SU-DHL-6 (cell line): ENCODE data around the gene TRIM61.
"Not testable (repeated sequence)": the region's sequence is repeated elsewhere in the genome, so short reads cannot be mapped to it uniquely, and the experiment has no call there.

ENCODE experiments used
- H2AFZ ChIP-seq: fragments of 200-600 bp; sonication (generic); 2 replicates; pipeline ENCODE4 v1.6.1; 2014; ENCODE audit warnings: low read depth, mild to moderate bottlenecking, moderate library complexity, mixed read lengths, antibody characterized with exemption, low read length; ENCODE audit not compliant: severe bottlenecking
- H3F3A ChIP-seq: fragments of 200-600 bp; shearing (Covaris generic); 2 replicates; pipeline ENCODE4 v1.6.0; 2016; ENCODE audit warnings: antibody characterized with exemption, mild to moderate bottlenecking; ENCODE audit not compliant: insufficient read depth
- H3K27ac ChIP-seq: fragments of 200-600 bp; sonication (generic); 2 replicates; pipeline ENCODE4 v1.5.1; 2016; ENCODE audit warnings: low read depth, mild to moderate bottlenecking, low read length, moderate library complexity, mixed read lengths
- H3K27me3 ChIP-seq: fragments of 200-600 bp; sonication (generic), shearing (Covaris generic); 2 replicates; pipeline ENCODE4 v1.6.0; 2014; ENCODE audit warnings: mild to moderate bottlenecking, low read length
- H3K36me3 ChIP-seq: fragments of 200-600 bp; sonication (generic); 2 replicates; pipeline ENCODE4 v1.6.1; 2014; ENCODE audit warnings: mild to moderate bottlenecking, low read length, mixed read lengths
- H3K4me2 ChIP-seq: fragments of 300-600, 200-600 bp; shearing (Covaris generic), sonication (generic); 2 replicates; pipeline ENCODE4 v1.6.0; 2014; ENCODE audit warnings: low read length, low read depth, mild to moderate bottlenecking; ENCODE audit not compliant: poor library complexity, severe bottlenecking
- H3K4me3 ChIP-seq: fragments of 200-600 bp; sonication (generic); 2 replicates; pipeline ENCODE4 v1.5.1; 2014; ENCODE audit warnings: antibody characterized with exemption, low read length, mild to moderate bottlenecking, mixed read lengths; ENCODE audit not compliant: insufficient read depth, poor library complexity, severe bottlenecking
- H3K79me2 ChIP-seq: fragments of 200-600 bp; sonication (generic); 2 replicates; pipeline ENCODE4 v1.6.1; 2014; ENCODE audit warnings: mild to moderate bottlenecking, low read length, moderate library complexity; ENCODE audit not compliant: insufficient read depth
- H3K9ac ChIP-seq: fragments of 200-600 bp; sonication (generic); 2 replicates; pipeline ENCODE4 v1.7.0; 2014; ENCODE audit warnings: mild to moderate bottlenecking, low read length
- H3K9me2 ChIP-seq: fragments of 200-600 bp; sonication (generic); replicated peaks from 2 replicates; pipeline ENCODE4 v1.6.1; 2014; ENCODE audit warnings: low read length; ENCODE audit not compliant: insufficient read depth
- H3K9me3 ChIP-seq: fragments of 200-600 bp; sonication (generic); 2 replicates; pipeline ENCODE4 v1.6.1; 2014; ENCODE audit warnings: low read length, mixed read lengths; ENCODE audit not compliant: insufficient read depth
- H4K20me1 ChIP-seq: fragments of 200-600 bp; sonication (generic); 2 replicates; pipeline ENCODE4 v1.6.1; 2014; ENCODE audit warnings: low read depth, mild to moderate bottlenecking, antibody characterized with exemption, low read length, moderate library complexity, mixed read lengths
- CTCF ChIP-seq: fragments of 200-600 bp; sonication (generic); IDR thresholded peaks from one replicate; pipeline ENCODE4 v1.5.1; 2017; ENCODE audit warnings: antibody characterized with exemption, mild to moderate bottlenecking, low read length, moderate library complexity; ENCODE audit not compliant: insufficient read depth, poor library complexity, severe bottlenecking
- EZH2phosphoT487 ChIP-seq: fragments of 200-600 bp; sonication (generic), shearing (Covaris generic); conservative IDR thresholded peaks from 2 replicates; pipeline ENCODE4 v1.6.1; 2018; ENCODE audit warnings: mild to moderate bottlenecking, antibody characterized with exemption, low read length, moderate library complexity, mixed read lengths

TRIM61 gene

GRCh38 chr4:164931551-164932324 lies 45.7 kb downstream of the TRIM61 start:
- H3K27ac ChIP-seq = no peak overlapping the region
- no peak overlapping the region for H3K4me3 ChIP-seq
- no peaks in the 10 kb centered on the region for H3K9me3 ChIP-seq
- no peaks in the 10 kb centered on the region for H3K9me2 ChIP-seq
- no peak for TF ChIP-seq CTCF
- TF ChIP-seq EZH2phosphoT487 = no peak
- H3K36me3 ChIP-seq = no peaks in the 10 kb centered on the region
- no peak overlapping the region for H3K9ac ChIP-seq
- H3K79me2 ChIP-seq = no peaks in the 10 kb centered on the region
- no peaks in the 10 kb centered on the region for H3F3A ChIP-seq
- no peak overlapping the region for H3K4me2 ChIP-seq
- no peaks in the 10 kb centered on the region for H4K20me1 ChIP-seq
- H3K27me3 ChIP-seq = no peaks in the 10 kb centered on the region
- no peak overlapping the region for H2AFZ ChIP-seq

- no peaks in the 10 kb centered on the region for H3K79me2 ChIP-seq
- no peak overlapping the region for H2AFZ ChIP-seq
- H3K9me2 ChIP-seq = no peaks in the 10 kb centered on the region
- H3K9ac ChIP-seq = no peak overlapping the region
- no peak for TF ChIP-seq EZH2phosphoT487
- no peak for TF ChIP-seq CTCF
- H3K36me3 ChIP-seq = no peaks in the 10 kb centered on the region
- H4K20me1 ChIP-seq = no peaks in the 10 kb centered on the region
- H3K27me3 ChIP-seq = no peaks in the 10 kb centered on the region
- no peak overlapping the region for H3K27ac ChIP-seq
- H3K9me3 ChIP-seq = no peaks in the 10 kb centered on the region
- no peak overlapping the region for H3K4me3 ChIP-seq
- no peaks in the 10 kb centered on the region for H3F3A ChIP-seq
- no peak overlapping the region for H3K4me2 ChIP-seq
Measured at GRCh38 chr4:164930647-164931046, 46.8 kb downstream of the TRIM61 start.

GRCh38 chr4:164927101-164927500 lies 50.4 kb downstream of the TRIM61 start:
- H3K27me3 ChIP-seq, H3K4me3 ChIP-seq, H2AFZ ChIP-seq, H3K9me2 ChIP-seq, H3K4me2 ChIP-seq, H3K36me3 ChIP-seq, H3K79me2 ChIP-seq, H3K9ac ChIP-seq, H4K20me1 ChIP-seq, H3F3A ChIP-seq, H3K9me3 ChIP-seq, H3K27ac ChIP-seq: not testable (repeated sequence)

- no peaks in the 10 kb centered on the region for H3F3A ChIP-seq
- H3K4me3 ChIP-seq = no peak overlapping the region
- H3K9me2 ChIP-seq = no peaks in the 10 kb centered on the region
- no peaks in the 10 kb centered on the region for H3K9me3 ChIP-seq
- no peaks in the 10 kb centered on the region for H3K27me3 ChIP-seq
- no peaks in the 10 kb centered on the region for H3K36me3 ChIP-seq
- H3K27ac ChIP-seq = no peak overlapping the region
- no peak overlapping the region for H3K4me2 ChIP-seq
- H3K9ac ChIP-seq = no peak overlapping the region
- TF ChIP-seq EZH2phosphoT487 = no peak
- no peak for TF ChIP-seq CTCF
- no peak overlapping the region for H2AFZ ChIP-seq
- no peaks in the 10 kb centered on the region for H4K20me1 ChIP-seq
- H3K79me2 ChIP-seq = no peaks in the 10 kb centered on the region
Measured at GRCh38 chr4:164926301-164926700, 51.2 kb downstream of the TRIM61 start.
